NCI-H774 (cell line): ENCODE results near the gene CDH11.

Source experiments
- DNase-seq: peaks from one replicate; lab custom pipeline; 2025; lab: John Stamatoyannopoulos, UW

CDH11 gene

GRCh38 chr16:65121870-65122723 lies at the start of gene CDH11:
Gene CDH11 (minus strand): TSS chr16:65122063. CDS start chr16:65004869, 117,194 bp downstream.
- DNase-seq, result no peak

GRCh38 chr16:65154321-65154720 lies 32.5 kb upstream of the CDH11 start:
- DNase-seq, result no peak

- DNase-seq, result no peak
These were observed 31.7 kb upstream of the CDH11 start for GRCh38 chr16:65153365-65154105.

GRCh38 chr16:65148804-65149203 lies 26.9 kb upstream of the CDH11 start:
- no peak for DNase-seq

- DNase-seq, result no peak
These were observed 20.4 kb upstream of the CDH11 start for GRCh38 chr16:65142276-65142675.

GRCh38 chr16:65136681-65137080 lies 14.8 kb upstream of the CDH11 start:
- DNase-seq, result no peak

- DNase-seq, result no peak
These were observed 5.2 kb upstream of the CDH11 start for GRCh38 chr16:65126845-65127624.

GRCh38 chr16:65125871-65126270 lies 4.0 kb upstream of the CDH11 start:
- DNase-seq, result no peak

GRCh38 chr16:65125322-65125721 lies 3.5 kb upstream of the CDH11 start:
- DNase-seq, result no peak

- no peak for DNase-seq
These were observed 2.7 kb upstream of the CDH11 start for GRCh38 chr16:65124596-65124995.

- no peak for DNase-seq
These were observed 2.3 kb upstream of the CDH11 start for GRCh38 chr16:65124212-65124548.

GRCh38 chr16:65123396-65124211 lies 1.7 kb upstream of the CDH11 start:
- DNase-seq, result no peak

GRCh38 chr16:65122724-65123395 lies 997 bp upstream of the CDH11 start:
- no peak for DNase-seq

GRCh38 chr16:65120831-65121721 lies 787 bp downstream of the CDH11 start:
- no peak for DNase-seq

- no peak for DNase-seq
These were observed 1.4 kb downstream of the CDH11 start for GRCh38 chr16:65120461-65120830.

GRCh38 chr16:65119901-65120401 lies 1.9 kb downstream of the CDH11 start:
- no peak for DNase-seq

- no peak for DNase-seq
These were observed 2.4 kb downstream of the CDH11 start for GRCh38 chr16:65119435-65119834.

- no peak for DNase-seq
These were observed 3.0 kb downstream of the CDH11 start for GRCh38 chr16:65118871-65119270.

GRCh38 chr16:65117811-65118448 lies 3.9 kb downstream of the CDH11 start:
- DNase-seq, result peak; percentile 12
